HepG2 (cell line): ENCODE data around the gene FGGY. TPM values are rescaled to one million over a fixed set of nuclear protein-coding genes. Genes with fewer than 3 reads are reported as not detected.

ENCODE experiments used
- ASH2L ChIP-seq: fragments of 300-600, 200-600 bp; sonication (generic); IDR thresholded peaks from 2 replicates; pipeline ENCODE4 v1.7.0; 2017; ENCODE audit warnings: low read depth, mild to moderate bottlenecking, moderate library complexity, mixed read lengths, low read length; ENCODE audit not compliant: insufficient read length
- CBX1 ChIP-seq: IDR thresholded peaks from one replicate; pipeline ENCODE4 v1.6.1; 2016; ENCODE audit warnings: antibody characterized with exemption, low read depth
- HDAC2 ChIP-seq: sonication (generic); formaldehyde crosslinking; IDR thresholded peaks from 2 replicates; pipeline ENCODE4 v1.4.0; 2020; ENCODE audit warnings: missing genetic modification reagents
- KDM1A ChIP-seq: IDR thresholded peaks from 2 replicates; pipeline ENCODE4 v1.6.1; 2016; ENCODE audit warnings: missing compliant biosample characterization
- KDM2A ChIP-seq: sonication (generic); formaldehyde crosslinking; IDR thresholded peaks from 2 replicates; pipeline ENCODE4 v1.4.0; 2020; ENCODE audit warnings: low read depth, missing genetic modification reagents, borderline replicate concordance
- KDM5A ChIP-seq: fragments of 200-600 bp; sonication (generic); IDR thresholded peaks from 2 replicates; pipeline ENCODE4 v1.7.0; 2018; ENCODE audit warnings: antibody characterized with exemption, mild to moderate bottlenecking, low read length, borderline replicate concordance
- MIER3 ChIP-seq: IDR thresholded peaks from 2 replicates; pipeline ENCODE4 v1.6.1; 2016; ENCODE audit warnings: missing compliant biosample characterization, borderline replicate concordance
- NFIC ChIP-seq: IDR thresholded peaks from 2 replicates; pipeline ENCODE4 v1.6.1; 2012; ENCODE audit warnings: mild to moderate bottlenecking, low read length, inconsistent platforms
- NFYB ChIP-seq: sonication (generic); formaldehyde crosslinking; IDR thresholded peaks from 2 replicates; pipeline ENCODE4 v1.4.0; 2020; ENCODE audit warnings: missing genetic modification reagents
- NR1H2 ChIP-seq: sonication (generic); formaldehyde crosslinking; IDR thresholded peaks from 2 replicates; pipeline ENCODE4 v1.8.1; 2022; ENCODE audit warnings: low read depth, missing genetic modification reagents, borderline replicate concordance
- PHB2 ChIP-seq: fragments of 450-650 bp; IDR thresholded peaks from 2 replicates; pipeline ENCODE4 v1.6.1; 2018; ENCODE audit not compliant: partially characterized antibody
- PRDM15 ChIP-seq: sonication (generic); formaldehyde crosslinking; IDR thresholded peaks from 2 replicates; pipeline ENCODE4 v1.4.0; 2020; ENCODE audit warnings: missing genetic modification reagents
- RBM39 ChIP-seq: fragments of 200-400 bp; formaldehyde crosslinking; IDR thresholded peaks from one replicate; pipeline ENCODE4 v1.6.1; 2018; ENCODE audit warnings: antibody characterized with exemption, mild to moderate bottlenecking, low read depth, low read length; ENCODE audit not compliant: poor library complexity, severe bottlenecking
- RFX1 ChIP-seq: fragments of 450-650 bp; IDR thresholded peaks from 2 replicates; pipeline ENCODE4 v1.6.1; 2017
- SALL2 ChIP-seq: sonication (generic); formaldehyde crosslinking; IDR thresholded peaks from 2 replicates; pipeline ENCODE4 v1.8.1; 2023; ENCODE audit warnings: mild to moderate bottlenecking, missing genetic modification reagents, inconsistent platforms
- TEAD3 ChIP-seq: optimal IDR thresholded peaks from 2 replicates; pipeline ENCODE3; 2016; ENCODE audit warnings: borderline replicate concordance
- TEF ChIP-seq: sonication (generic); formaldehyde crosslinking; IDR thresholded peaks from 2 replicates; pipeline ENCODE4 v1.5.0; 2020; ENCODE audit warnings: missing genetic modification reagents
- TGIF2 ChIP-seq: IDR thresholded peaks from 2 replicates; pipeline ENCODE4 v1.6.1; 2016; ENCODE audit warnings: control low read depth, missing compliant biosample characterization
- USF2 ChIP-seq, 2 experiments: sonication (generic) in 1 of 2; formaldehyde crosslinking in 1 of 2; IDR thresholded peaks; 2 replicates each; pipeline versions ENCODE4 v1.5.1 to v1.6.1; 2011 to 2020; ENCODE audit warnings: borderline replicate concordance in 1 of 2, low read depth in 1 of 2, low read length in 1 of 2, mild to moderate bottlenecking in 1 of 2, missing genetic modification reagents in 1 of 2, moderate library complexity in 1 of 2
- WIZ ChIP-seq: sonication (generic); formaldehyde crosslinking; IDR thresholded peaks from 2 replicates; pipeline ENCODE4 v1.5.1; 2020; ENCODE audit warnings: mild to moderate bottlenecking, missing genetic modification reagents
- ZBTB42 ChIP-seq: sonication (generic); formaldehyde crosslinking; IDR thresholded peaks from 2 replicates; pipeline ENCODE4 v1.5.0; 2020; ENCODE audit warnings: mild to moderate bottlenecking, missing genetic modification reagents
- ZNF143 ChIP-seq: sonication (generic); formaldehyde crosslinking; IDR thresholded peaks from 2 replicates; pipeline ENCODE4 v1.4.0; 2020; ENCODE audit warnings: missing genetic modification reagents
- ZNF724P ChIP-seq: sonication (generic); formaldehyde crosslinking; IDR thresholded peaks from 2 replicates; pipeline ENCODE4 v1.8.0; 2022; ENCODE audit warnings: missing genetic modification reagents, borderline replicate concordance
- ZNF772 ChIP-seq: sonication (generic); formaldehyde crosslinking; IDR thresholded peaks from 2 replicates; pipeline ENCODE4 v1.5.0; 2020; ENCODE audit warnings: mild to moderate bottlenecking, missing genetic modification reagents
- ZNF773 ChIP-seq: sonication (generic); formaldehyde crosslinking; IDR thresholded peaks from 2 replicates; pipeline ENCODE4 v1.4.0; 2020; ENCODE audit warnings: missing genetic modification reagents, borderline replicate concordance
- polyA plus RNA-seq, 8 experiments: library from polyadenylated mRNA; depleted of rRNA in 3 of 8; stranded (reverse) in 7 of 8; unstranded in 1 of 8; fragments of >200 nt; fragmentation: Illumina TruSeq in 4 of 8; extraction: Trizol in 4 of 8; gene quantifications; 2 replicates each; pipeline versions ENCODE4 v1.2.1 to v1.2.3, GENCODE V29; 2011 to 2016; ENCODE audit warnings: low read depth in 4 of 8, missing spikeins in 1 of 8, mixed read lengths in 1 of 8; ENCODE audit not compliant: insufficient read depth in 1 of 8
- total RNA-seq, 5 experiments: library from RNA; depleted of rRNA; stranded (reverse); fragments of >200 nt; fragmentation: Illumina TruSeq; extraction: Trizol; gene quantifications; 2 replicates each; pipeline ENCODE4 v1.2.3, GENCODE V29; 2016; ENCODE audit warnings: low read depth in 1 of 5

FGGY gene
- total and polyA plus RNA-seq, 2 of the 13 experiments (the other 11 are each of a cell fraction or from before 2014, with no cell fraction given), result 15.7 to 27.5 TPM

GRCh38 chr1:59556802-59557548 lies 260.1 kb downstream of the FGGY start (continued):
- TF ChIP-seq ZBTB42 (CRISPR knock-in tag) (no peak), KDM1A (no peak), NFIC (peak; percentile 95), ZNF724P (CRISPR knock-in tag) (peak; percentile 80; the same call in 1 of the 2 replicates), ZNF143 (CRISPR knock-in tag) (no peak), ZNF772 (CRISPR knock-in tag) (peak; percentile 91), KDM2A (peak; percentile 47; the same call in 1 of the 2 replicates), SALL2 (CRISPR knock-in tag) (no peak), KDM5A (no peak), TEF (CRISPR knock-in tag) (peak; percentile 87; the same call in 1 of the 2 replicates), USF2 (IDR thresholded peaks at IDR 0.05; ENCODE audit: low read depth, low read length) (no peak), USF2 (CRISPR knock-in tag; IDR thresholded peaks at IDR 0.05; ENCODE audit: borderline replicate concordance) (no peak; the same call in 1 of the 2 replicates), RFX1 (no peak), NFYB (CRISPR knock-in tag) (no peak), HDAC2 (CRISPR knock-in tag) (peak; percentile 76), ZNF773 (no peak), PRDM15 (CRISPR knock-in tag) (no peak), WIZ (CRISPR knock-in tag) (no peak), PHB2 (no peak), TEAD3 (peak; percentile 86), RBM39 (no peak), MIER3 (peak; percentile 90; the same call in 1 of the 2 replicates), CBX1 (no peak), TGIF2 (no peak; the same call in 1 of the 2 replicates), NR1H2 (CRISPR knock-in tag) (no peak), ASH2L (peak; percentile 75)
